HepG2 (cell line): ENCODE results near the gene ZNF451. TPM values are rescaled to one million over a fixed set of nuclear protein-coding genes. Genes with fewer than 3 reads are reported as not detected.

Experiments used
- ATAC-seq: fragments of 200-7000 bp; cut with Tn5 transposase; 3 replicates; pipeline ENCODE4 v1.9.1; 2020; ENCODE audit warnings: mild to moderate bottlenecking, moderate library complexity
- BruUV-seq: library from RNA; stranded (reverse); fragments of 400-500 nt; replicated peaks from 2 replicates; lab custom pipeline; 2021; lab: Mats Ljungman, UMichigan
- CTCF ChIA-PET: fragments of 300-600 bp; formaldehyde crosslinking; extraction: SDS; loops from one replicate; lab custom pipeline; 2021; ENCODE audit warnings: low total read pairs, inconsistent platforms, low intra/inter-chr PET ratio; lab: Yijun Ruan, JAX
- POLR2A ChIA-PET: fragments of 350-600 bp; sonication (Branson Sonifier 250); formaldehyde crosslinking; loops from one replicate; lab custom pipeline; 2020; ENCODE audit warnings: antibody characterized with exemption, inconsistent platforms; lab: Yijun Ruan, JAX
- DNase-seq: peaks from one replicate; pipeline ENCODE4 v3.0.0-alpha.2; 2015; ENCODE audit warnings: low spot score
- FAIRE-seq: peaks from 3 replicates; lab custom pipeline; 2011; peaks lifted over from hg19 to GRCh38; lab: Jason Lieb, UNC
- H2AFZ ChIP-seq: one replicate; pipeline ENCODE4 v1.6.1; 2011; ENCODE audit warnings: low read length, inconsistent platforms
- H3K27ac ChIP-seq: fragments of 300-600 bp; 3 replicates; pipeline ENCODE4 v1.8.0; 2011; ENCODE audit warnings: mixed run types, mild to moderate bottlenecking, mixed read lengths, low read length, inconsistent platforms; ENCODE audit not compliant: insufficient read depth; ENCODE audit errors: extremely low read length
- H3K27me3 ChIP-seq, 2 experiments: fragments of 200-600 bp in 1 of 2; 2 replicates in 1 of 2; 3 replicates in 1 of 2; pipeline versions ENCODE4 v1.6.0 to v1.8.0; 2011; ENCODE audit warnings: low read length in 2 of 2, mild to moderate bottlenecking in 2 of 2, moderate library complexity in 2 of 2, inconsistent platforms in 1 of 2; ENCODE audit not compliant: insufficient read depth in 2 of 2, control insufficient read depth in 1 of 2
- H3K36me3 ChIP-seq, 2 experiments: fragments of 200-600 bp in 1 of 2; replicated peaks in 1 of 2; 2 replicates in 1 of 2; 3 replicates in 1 of 2; pipeline versions ENCODE4 v1.5.1 to v1.8.0; 2011; ENCODE audit warnings: low read length in 2 of 2, inconsistent platforms in 1 of 2; ENCODE audit not compliant: insufficient read depth in 2 of 2, control insufficient read depth in 1 of 2
- H3K4me1 ChIP-seq: 2 replicates; pipeline ENCODE4 v1.5.1; 2012; ENCODE audit warnings: low read length, inconsistent platforms; ENCODE audit not compliant: insufficient read depth
- H3K4me2 ChIP-seq: 2 replicates; pipeline ENCODE4 v1.6.0; 2011; ENCODE audit warnings: low read depth, low read length, inconsistent platforms
- H3K4me3 ChIP-seq, 3 experiments: fragments of 200-600 bp in 1 of 3; sonication (generic), shearing (Covaris generic) in 1 of 3; replicated peaks in 1 of 3; 2 replicates each; pipeline ENCODE4 v1.5.1; 2011 to 2016; ENCODE audit warnings: low read length in 3 of 3, inconsistent platforms in 2 of 3, low read depth in 2 of 3, mild to moderate bottlenecking in 2 of 3, control low read depth in 1 of 3, mixed read lengths in 1 of 3; ENCODE audit not compliant: insufficient read depth in 1 of 3
- H3K79me2 ChIP-seq: one replicate; pipeline ENCODE4 v1.6.1; 2011; ENCODE audit warnings: low read length, inconsistent platforms; ENCODE audit not compliant: insufficient read depth
- H3K9ac ChIP-seq: 2 replicates; pipeline ENCODE4 v1.6.0; 2011; ENCODE audit warnings: mild to moderate bottlenecking, low read depth, low read length, inconsistent platforms; ENCODE audit not compliant: insufficient read depth
- H3K9me3 ChIP-seq: 2 replicates; pipeline ENCODE4 v1.5.1; 2012; ENCODE audit warnings: mild to moderate bottlenecking, low read length
- H4K20me1 ChIP-seq: 2 replicates; pipeline ENCODE4 v1.6.0; 2011; ENCODE audit warnings: inconsistent platforms, mild to moderate bottlenecking, low read length, moderate library complexity; ENCODE audit not compliant: insufficient read depth
- CHD4 ChIP-seq: fragments of 200-600 bp; sonication (generic); IDR thresholded peaks from 2 replicates; pipeline ENCODE4 v1.7.0; 2017; ENCODE audit warnings: mild to moderate bottlenecking, low read length, borderline replicate concordance
- FOXA3 ChIP-seq: IDR thresholded peaks from 2 replicates; pipeline ENCODE4 v1.6.1; 2016; ENCODE audit warnings: missing genetic modification reagents, missing compliant biosample characterization
- KAT8 ChIP-seq: IDR thresholded peaks from 2 replicates; pipeline ENCODE4 v1.6.1; 2016; ENCODE audit warnings: missing genetic modification reagents, missing compliant biosample characterization
- KMT2B ChIP-seq: IDR thresholded peaks from 2 replicates; pipeline ENCODE4 v1.6.1; 2016; ENCODE audit warnings: missing genetic modification reagents, missing compliant biosample characterization
- RBM39 ChIP-seq: fragments of 200-400 bp; formaldehyde crosslinking; IDR thresholded peaks from one replicate; pipeline ENCODE4 v1.6.1; 2018; ENCODE audit warnings: antibody characterized with exemption, mild to moderate bottlenecking, low read depth, low read length; ENCODE audit not compliant: poor library complexity, severe bottlenecking
- SIN3B ChIP-seq: fragments of 150-350 bp; IDR thresholded peaks from 2 replicates; pipeline ENCODE4 v1.6.1; 2014; ENCODE audit warnings: low read length
- SRSF4 ChIP-seq: fragments of 200-400 bp; formaldehyde crosslinking; IDR thresholded peaks from one replicate; pipeline ENCODE4 v1.6.1; 2018; ENCODE audit warnings: mild to moderate bottlenecking, low read depth, low read length, moderate library complexity; ENCODE audit not compliant: poor library complexity, severe bottlenecking
- TRIM24 ChIP-seq: sonication (generic); formaldehyde crosslinking; IDR thresholded peaks from 2 replicates; pipeline ENCODE4 v1.8.0; 2022; ENCODE audit warnings: mild to moderate bottlenecking, missing genetic modification reagents
- ZBTB4 ChIP-seq: sonication (generic); formaldehyde crosslinking; IDR thresholded peaks from 2 replicates; pipeline ENCODE4 v1.4.0; 2020; ENCODE audit warnings: missing genetic modification reagents, mild to moderate bottlenecking, borderline replicate concordance
- ZNF30 ChIP-seq: sonication (generic); formaldehyde crosslinking; IDR thresholded peaks from 2 replicates; pipeline ENCODE4 v1.5.0; 2020; ENCODE audit warnings: mild to moderate bottlenecking, missing genetic modification reagents
- ZNF451 ChIP-seq: sonication (generic); formaldehyde crosslinking; IDR thresholded peaks from 2 replicates; pipeline ENCODE4 v1.5.0; 2020; ENCODE audit warnings: mild to moderate bottlenecking, missing genetic modification reagents
- ZNF503 ChIP-seq: sonication (generic); formaldehyde crosslinking; IDR thresholded peaks from 2 replicates; pipeline ENCODE4 v1.4.0; 2020; ENCODE audit warnings: missing genetic modification reagents
- ZNF609 ChIP-seq: sonication (generic); formaldehyde crosslinking; IDR thresholded peaks from 2 replicates; pipeline ENCODE4 v1.4.0; 2020; ENCODE audit warnings: mild to moderate bottlenecking, missing genetic modification reagents, borderline replicate concordance
- ZNF652 ChIP-seq: IDR thresholded peaks from 2 replicates; pipeline ENCODE4 v1.6.1; 2016; ENCODE audit warnings: low read depth, borderline replicate concordance
- ZNF766 ChIP-seq: sonication (generic); formaldehyde crosslinking; IDR thresholded peaks from 2 replicates; pipeline ENCODE4 v1.5.0; 2020; ENCODE audit warnings: missing genetic modification reagents, borderline replicate concordance
- ZNF776 ChIP-seq: sonication (generic); formaldehyde crosslinking; IDR thresholded peaks from 2 replicates; pipeline ENCODE4 v1.4.0; 2020; ENCODE audit warnings: mild to moderate bottlenecking, missing genetic modification reagents
- WGBS: methylation state at CpG from one replicate; pipeline ENCODE4 v1.1.6; 2017; ENCODE audit warnings: low lambda C conversion rate; 5-methylcytosine and 5-hydroxymethylcytosine counted together
- in situ Hi-C: cut with HindIII; loops from 2 replicates; pipeline ENCODE4 v1.10.0; 2017; ENCODE audit warnings: low pct_unique_long_range_greater_than_20kb; ENCODE audit not compliant: extremely low pct_ligation_motif_present
- intact Hi-C: fragments of 100-400 bp; cut with micrococcal nuclease; formaldehyde crosslinking; loops from one replicate; pipeline ENCODE4 v1.10.0; 2022; ENCODE audit not compliant: unreplicated experiment
- polyA plus RNA-seq, 8 experiments: library from polyadenylated mRNA; depleted of rRNA in 3 of 8; stranded (reverse) in 7 of 8; unstranded in 1 of 8; fragments of >200 nt; fragmentation: Illumina TruSeq in 4 of 8; extraction: Trizol in 4 of 8; gene quantifications; 2 replicates each; pipeline versions ENCODE4 v1.2.1 to v1.2.3, GENCODE V29; 2011 to 2016; ENCODE audit warnings: low read depth in 4 of 8, missing spikeins in 1 of 8, mixed read lengths in 1 of 8; ENCODE audit not compliant: insufficient read depth in 1 of 8
- total RNA-seq, 5 experiments: library from RNA; depleted of rRNA; stranded (reverse); fragments of >200 nt; fragmentation: Illumina TruSeq; extraction: Trizol; gene quantifications; 2 replicates each; pipeline ENCODE4 v1.2.3, GENCODE V29; 2016; ENCODE audit warnings: low read depth in 1 of 5

ZNF451 gene
- total and polyA plus RNA-seq, 2 of the 13 experiments (the other 11 are each of a cell fraction or from before 2014, with no cell fraction given), result 32.1 to 65.7 TPM

GRCh38 chr6:57142178-57142525 lies 52.2 kb downstream of the ZNF451 start:
- 69% methylated on average over 1 of the region's 1 CpG for WGBS
- Histone ChIP-seq H3K9ac (no peak overlapping the region), H4K20me1 (no peaks in the 10 kb centered on the region), H3K4me1 (peaks cover 25% of the 10 kb centered on the region), H3K36me3 (peaks cover 11 to 21% of the 10 kb centered on the region in 2 experiments), H3K27me3 (no peaks in the 10 kb centered on the region), H3K4me2 (no peak overlapping the region), H3K27ac (peak overlapping the region; percentile 12), H2AFZ (no peak overlapping the region), H3K79me2 (no peaks in the 10 kb centered on the region), H3K4me3 (no peak overlapping the region), H3K9me3 (no peaks in the 10 kb centered on the region)
- CTCF ChIA-PET, result no interaction called here
- DNase-seq (no peak), FAIRE-seq (no peak), ATAC-seq (peak; percentile 37)
- in situ Hi-C loops, result no loop called here
- intact Hi-C loops, result loop anchor here (2.0 kb wide), 2 partner anchors 31 to 49 kb away; partner anchors contain the start of gene BAG2
- no TSS peak for BruUV-seq
- POLR2A ChIA-PET, result interaction anchor here (1.1 to 1.6 kb wide), 2 partner anchors 30 to 52 kb away, joined by 6 read pairs; partner anchors contain the start of genes BAG2 and ZNF451
- TF ChIP-seq RBM39 (no peak), TRIM24 (CRISPR knock-in tag) (no peak), ZNF652 (peak; percentile 91), ZNF30 (CRISPR knock-in tag) (no peak), ZNF451 (no peak), SIN3B (0 out of 2 replicates have a peak, but pooled peaks have one; percentile 39), KMT2B (CRISPR knock-in tag) (no peak), FOXA3 (CRISPR knock-in tag) (no peak), ZNF766 (CRISPR knock-in tag) (no peak), ZBTB4 (CRISPR knock-in tag) (no peak), ZNF503 (CRISPR knock-in tag) (0 out of 2 replicates have a peak, but pooled peaks have one; percentile 33), KAT8 (CRISPR knock-in tag) (no peak), CHD4 (no peak), SRSF4 (no peak), ZNF609 (CRISPR knock-in tag) (no peak), ZNF776 (CRISPR knock-in tag) (no peak)
